DOHH2 (cell line): ENCODE data around the gene CACNG6.

Experiments used
- H3F3A ChIP-seq: fragments of 200-600 bp; sonication (generic), shearing (Covaris generic); 2 replicates; pipeline ENCODE4 v1.6.0; 2016; ENCODE audit warnings: antibody characterized with exemption, mild to moderate bottlenecking; ENCODE audit not compliant: control insufficient read depth, insufficient read depth
- H3K27ac ChIP-seq: fragments of 200-600 bp; sonication (generic); 2 replicates; pipeline ENCODE4 v1.5.1; 2014; ENCODE audit warnings: low read depth, mild to moderate bottlenecking, low read length, moderate library complexity
- H3K27me3 ChIP-seq: fragments of 200-600 bp; sonication (generic); 2 replicates; pipeline ENCODE4 v1.6.1; 2014; ENCODE audit warnings: mild to moderate bottlenecking, low read length, mixed read lengths; ENCODE audit not compliant: control insufficient read depth
- H3K36me3 ChIP-seq: fragments of 200-600 bp; sonication (generic); 2 replicates; pipeline ENCODE4 v1.6.1; 2014; ENCODE audit warnings: mild to moderate bottlenecking, low read length, moderate library complexity, mixed read lengths; ENCODE audit not compliant: control insufficient read depth
- H3K4me1 ChIP-seq: fragments of 200-600 bp; sonication (generic); 2 replicates; pipeline ENCODE4 v1.6.1; 2014; ENCODE audit warnings: mild to moderate bottlenecking, low read length, mixed read lengths; ENCODE audit not compliant: control insufficient read depth
- H3K4me2 ChIP-seq: fragments of 200-600 bp; sonication (generic); 2 replicates; pipeline ENCODE4 v1.6.0; 2014; ENCODE audit warnings: mild to moderate bottlenecking, low read length, moderate library complexity
- H3K4me3 ChIP-seq: fragments of 200-600 bp; sonication (generic); 2 replicates; pipeline ENCODE4 v1.5.1; 2014; ENCODE audit warnings: mild to moderate bottlenecking, low read length, mixed read lengths
- H3K79me2 ChIP-seq: fragments of 200-600 bp; sonication (generic); 2 replicates; pipeline ENCODE4 v1.6.1; 2014; ENCODE audit warnings: mild to moderate bottlenecking, low read length, mixed read lengths; ENCODE audit not compliant: control insufficient read depth
- H3K9me2 ChIP-seq: fragments of 200-600 bp; sonication (generic); replicated peaks from 2 replicates; pipeline ENCODE4 v1.6.1; 2014; ENCODE audit warnings: mild to moderate bottlenecking, low read length, mixed read lengths; ENCODE audit not compliant: control insufficient read depth
- H3K9me3 ChIP-seq: fragments of 200-600 bp; sonication (generic); 2 replicates; pipeline ENCODE4 v1.6.1; 2014; ENCODE audit warnings: antibody characterized with exemption, low read length, mixed read lengths; ENCODE audit not compliant: control insufficient read depth, insufficient read depth
- H4K20me1 ChIP-seq: fragments of 200-600 bp; sonication (generic); 2 replicates; pipeline ENCODE4 v1.6.0; 2014; ENCODE audit warnings: low read depth, mild to moderate bottlenecking, antibody characterized with exemption, low read length, moderate library complexity; ENCODE audit not compliant: control insufficient read depth, insufficient read depth
- EZH2phosphoT487 ChIP-seq: fragments of 200-600 bp; sonication (generic); IDR thresholded peaks from 2 replicates; pipeline ENCODE4 v1.6.1; 2017; ENCODE audit warnings: borderline replicate concordance, mild to moderate bottlenecking, antibody characterized with exemption, low read length, moderate library complexity, mixed read lengths
- TF ChIP-seq, protein P1 (sequence below): fragments of 200-600 bp; sonication (generic); IDR thresholded peaks from one replicate; pipeline ENCODE4 v1.5.1; 2014; ENCODE audit warnings: antibody characterized with exemption, mild to moderate bottlenecking, low read depth, low read length; ENCODE audit not compliant: poor library complexity, severe bottlenecking

CACNG6 gene

GRCh38 chr19:54042989-54043388 is 51.6 kb downstream of the CACNG6 start:
- H3K4me2 ChIP-seq, result no peak overlapping the region

GRCh38 chr19:54045771-54046170 is 54.3 kb downstream of the CACNG6 start:
- no peak for TF ChIP-seq EZH2phosphoT487
- TF ChIP-seq, protein P1, sequence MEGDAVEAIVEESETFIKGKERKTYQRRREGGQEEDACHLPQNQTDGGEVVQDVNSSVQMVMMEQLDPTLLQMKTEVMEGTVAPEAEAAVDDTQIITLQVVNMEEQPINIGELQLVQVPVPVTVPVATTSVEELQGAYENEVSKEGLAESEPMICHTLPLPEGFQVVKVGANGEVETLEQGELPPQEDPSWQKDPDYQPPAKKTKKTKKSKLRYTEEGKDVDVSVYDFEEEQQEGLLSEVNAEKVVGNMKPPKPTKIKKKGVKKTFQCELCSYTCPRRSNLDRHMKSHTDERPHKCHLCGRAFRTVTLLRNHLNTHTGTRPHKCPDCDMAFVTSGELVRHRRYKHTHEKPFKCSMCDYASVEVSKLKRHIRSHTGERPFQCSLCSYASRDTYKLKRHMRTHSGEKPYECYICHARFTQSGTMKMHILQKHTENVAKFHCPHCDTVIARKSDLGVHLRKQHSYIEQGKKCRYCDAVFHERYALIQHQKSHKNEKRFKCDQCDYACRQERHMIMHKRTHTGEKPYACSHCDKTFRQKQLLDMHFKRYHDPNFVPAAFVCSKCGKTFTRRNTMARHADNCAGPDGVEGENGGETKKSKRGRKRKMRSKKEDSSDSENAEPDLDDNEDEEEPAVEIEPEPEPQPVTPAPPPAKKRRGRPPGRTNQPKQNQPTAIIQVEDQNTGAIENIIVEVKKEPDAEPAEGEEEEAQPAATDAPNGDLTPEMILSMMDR, result no peak
- no peaks in the 10 kb centered on the region for H4K20me1 ChIP-seq

More at GRCh38 chr19:54042989-54043388, 51.6 kb downstream of the CACNG6 start:
- no peaks in the 10 kb centered on the region for H3K27me3 ChIP-seq
- H3K9me2 ChIP-seq, result no peaks in the 10 kb centered on the region
- H4K20me1 ChIP-seq, result no peaks in the 10 kb centered on the region
- no peaks in the 10 kb centered on the region for H3K9me3 ChIP-seq
- TF ChIP-seq EZH2phosphoT487, result no peak
- TF ChIP-seq, protein P1, result no peak
- H3K4me3 ChIP-seq, result no peak overlapping the region
- H3F3A ChIP-seq, result no peaks in the 10 kb centered on the region
- no peak overlapping the region for H3K27ac ChIP-seq
- no peaks in the 10 kb centered on the region for H3K79me2 ChIP-seq
- H3K4me1 ChIP-seq, result no peaks in the 10 kb centered on the region
- H3K36me3 ChIP-seq, result no peaks in the 10 kb centered on the region

DNA sequence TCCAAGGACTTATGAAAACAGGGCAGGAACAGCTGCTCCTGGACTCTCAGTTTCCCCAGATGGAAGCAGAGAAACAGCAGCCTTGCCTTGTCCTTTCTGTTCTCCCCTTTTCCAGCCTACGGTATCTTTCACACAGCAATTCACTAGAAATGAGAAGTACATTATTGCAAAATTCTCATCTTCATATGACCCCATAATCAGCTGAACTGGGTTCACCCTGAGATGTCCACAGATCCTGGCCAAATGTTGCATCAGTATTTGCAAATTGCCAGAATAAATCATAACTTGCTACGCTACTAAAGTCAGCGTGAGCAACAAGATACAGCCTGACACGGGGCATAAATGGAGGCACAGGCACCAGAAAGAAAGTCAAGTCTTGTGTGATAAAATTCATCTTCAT is 56.2 kb downstream of the CACNG6 start:
- Histone ChIP-seq H3K9me3 (no peaks in the 10 kb centered on the region), H3K27ac (no peak overlapping the region), H3K4me3 (no peak overlapping the region), H3K36me3 (no peaks in the 10 kb centered on the region), H3K79me2 (no peaks in the 10 kb centered on the region), H3K4me1 (no peaks in the 10 kb centered on the region), H3F3A (no peaks in the 10 kb centered on the region), H4K20me1 (no peaks in the 10 kb centered on the region), H3K9me2 (no peaks in the 10 kb centered on the region), H3K4me2 (no peak overlapping the region), H3K27me3 (no peaks in the 10 kb centered on the region)
- TF ChIP-seq EZH2phosphoT487, result no peak
- TF ChIP-seq, protein P1, result no peak

More at GRCh38 chr19:54045771-54046170, 54.3 kb downstream of the CACNG6 start:
- H3K9me3 ChIP-seq, result no peaks in the 10 kb centered on the region
- no peaks in the 10 kb centered on the region for H3F3A ChIP-seq
- no peak overlapping the region for H3K4me3 ChIP-seq
- no peaks in the 10 kb centered on the region for H3K36me3 ChIP-seq
- H3K9me2 ChIP-seq, result no peaks in the 10 kb centered on the region
- no peaks in the 10 kb centered on the region for H3K79me2 ChIP-seq
- no peaks in the 10 kb centered on the region for H3K27me3 ChIP-seq
- no peak overlapping the region for H3K4me2 ChIP-seq
- no peaks in the 10 kb centered on the region for H3K4me1 ChIP-seq
- no peak overlapping the region for H3K27ac ChIP-seq
